Measurements from ENCODE around the gene PIPOX.

Gene PIPOX

GRCh38 chr17:29077320-29077719, 34.4 kb downstream of the PIPOX start:
- FAIRE-seq (no peak), DNase-seq (ENCODE audit: insufficient read length, low spot score) (no peak)
- TF ChIP-seq, protein P1, sequence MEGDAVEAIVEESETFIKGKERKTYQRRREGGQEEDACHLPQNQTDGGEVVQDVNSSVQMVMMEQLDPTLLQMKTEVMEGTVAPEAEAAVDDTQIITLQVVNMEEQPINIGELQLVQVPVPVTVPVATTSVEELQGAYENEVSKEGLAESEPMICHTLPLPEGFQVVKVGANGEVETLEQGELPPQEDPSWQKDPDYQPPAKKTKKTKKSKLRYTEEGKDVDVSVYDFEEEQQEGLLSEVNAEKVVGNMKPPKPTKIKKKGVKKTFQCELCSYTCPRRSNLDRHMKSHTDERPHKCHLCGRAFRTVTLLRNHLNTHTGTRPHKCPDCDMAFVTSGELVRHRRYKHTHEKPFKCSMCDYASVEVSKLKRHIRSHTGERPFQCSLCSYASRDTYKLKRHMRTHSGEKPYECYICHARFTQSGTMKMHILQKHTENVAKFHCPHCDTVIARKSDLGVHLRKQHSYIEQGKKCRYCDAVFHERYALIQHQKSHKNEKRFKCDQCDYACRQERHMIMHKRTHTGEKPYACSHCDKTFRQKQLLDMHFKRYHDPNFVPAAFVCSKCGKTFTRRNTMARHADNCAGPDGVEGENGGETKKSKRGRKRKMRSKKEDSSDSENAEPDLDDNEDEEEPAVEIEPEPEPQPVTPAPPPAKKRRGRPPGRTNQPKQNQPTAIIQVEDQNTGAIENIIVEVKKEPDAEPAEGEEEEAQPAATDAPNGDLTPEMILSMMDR (IDR thresholded peaks at IDR 0.05; ENCODE audit: insufficient read depth, missing control alignments), result no peak

GRCh38 chr17:29078183-29079045, 35.5 kb downstream of the PIPOX start:
- TF ChIP-seq, protein P1 (IDR thresholded peaks at IDR 0.05; ENCODE audit: insufficient read depth, missing control alignments), result no peak
- no peak for DNase-seq (ENCODE audit: insufficient read length, low spot score)
- no peak for FAIRE-seq

- FAIRE-seq (no peak), DNase-seq (ENCODE audit: insufficient read length, low spot score) (no peak)
- TF ChIP-seq, protein P1 (IDR thresholded peaks at IDR 0.05; ENCODE audit: insufficient read depth, missing control alignments), result no peak
Observed at GRCh38 chr17:29079433-29079832, 36.5 kb downstream of the PIPOX start.

- DNase-seq (ENCODE audit: insufficient read length, low spot score), result no peak
- no peak for FAIRE-seq
- TF ChIP-seq, protein P1 (IDR thresholded peaks at IDR 0.05; ENCODE audit: insufficient read depth, missing control alignments), result no peak
Observed at GRCh38 chr17:29079887-29080286, 36.9 kb downstream of the PIPOX start.

GRCh38 chr17:29080323-29080722, 37.4 kb downstream of the PIPOX start:
- no peak for DNase-seq (ENCODE audit: insufficient read length, low spot score)
- TF ChIP-seq, protein P1 (IDR thresholded peaks at IDR 0.05; ENCODE audit: insufficient read depth, missing control alignments), result no peak
- FAIRE-seq, result no peak

DNA sequence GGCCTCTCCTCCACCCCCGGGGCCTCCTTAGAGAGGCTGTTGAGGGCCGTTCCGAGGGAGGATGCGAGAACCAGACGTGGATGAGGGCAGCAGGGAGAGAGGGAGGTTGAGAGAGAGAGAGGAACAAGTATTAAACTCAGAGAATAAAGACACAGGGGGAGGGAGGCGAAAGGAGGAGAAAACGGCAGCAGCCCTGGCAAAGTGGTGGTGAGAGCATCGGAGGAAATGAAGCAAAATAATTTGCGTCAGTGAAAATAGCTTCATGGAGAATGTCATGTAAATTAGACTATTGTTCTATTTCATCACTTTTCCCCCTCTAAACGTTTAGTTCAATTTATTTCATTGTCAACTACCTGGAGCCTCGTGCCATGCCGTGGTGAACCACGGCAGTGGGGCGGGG, 38.0 kb downstream of the PIPOX start:
- TF ChIP-seq, protein P1 (IDR thresholded peaks at IDR 0.05; ENCODE audit: insufficient read depth, missing control alignments), result no peak
- FAIRE-seq (no peak), DNase-seq (ENCODE audit: insufficient read length, low spot score) (no peak)

- TF ChIP-seq, protein P1 (IDR thresholded peaks at IDR 0.05; ENCODE audit: insufficient read depth, missing control alignments), result no peak
Observed at GRCh38 chr17:29084541-29085146, 41.7 kb downstream of the PIPOX start.

More at GRCh38 chr17:29084541-29085146, 41.7 kb downstream of the PIPOX start:
- no peak for DNase-seq (ENCODE audit: insufficient read length, low spot score)
- no peak for FAIRE-seq
